HL-60 (cell line): ENCODE results near the gene AIRE.

Experiments
- GABPA ChIP-seq: IDR thresholded peaks from 2 replicates; pipeline ENCODE4 v1.6.1; 2012; ENCODE audit warnings: low read depth
- POLR2AphosphoS5 ChIP-seq: IDR thresholded peaks from 2 replicates; pipeline ENCODE4 v1.6.1; 2012; ENCODE audit warnings: low read depth
- TF ChIP-seq, protein P1 (sequence below): IDR thresholded peaks from one replicate; pipeline ENCODE4 v1.5.1; 2011; ENCODE audit warnings: low read length, control low read depth, inconsistent platforms; ENCODE audit not compliant: insufficient read depth
- TF ChIP-seq, protein P2 (sequence below): IDR thresholded peaks from 2 replicates; pipeline ENCODE4 v1.6.1; 2012; ENCODE audit warnings: low read depth; ENCODE audit not compliant: insufficient replicate concordance

DNA sequence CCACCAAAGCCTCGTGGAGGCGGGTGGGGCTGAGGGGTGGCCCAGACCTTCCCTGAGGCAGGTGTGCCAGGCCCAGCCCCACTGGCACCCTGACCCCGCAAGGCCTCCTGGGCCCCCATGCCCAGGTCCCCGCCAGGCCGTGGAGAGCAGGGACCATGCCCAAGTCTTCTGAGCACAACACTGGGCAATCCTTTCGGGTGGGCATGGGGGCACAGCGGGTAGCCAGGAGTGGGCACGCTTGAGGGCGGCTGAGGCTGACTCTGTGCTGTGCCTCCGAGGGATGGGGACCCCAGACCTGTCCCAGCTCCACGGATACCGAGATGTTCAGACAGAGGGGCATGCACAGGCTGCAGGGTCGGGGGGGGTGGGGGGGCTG is 40.6 kb downstream of the AIRE start:
- TF ChIP-seq, protein P1, sequence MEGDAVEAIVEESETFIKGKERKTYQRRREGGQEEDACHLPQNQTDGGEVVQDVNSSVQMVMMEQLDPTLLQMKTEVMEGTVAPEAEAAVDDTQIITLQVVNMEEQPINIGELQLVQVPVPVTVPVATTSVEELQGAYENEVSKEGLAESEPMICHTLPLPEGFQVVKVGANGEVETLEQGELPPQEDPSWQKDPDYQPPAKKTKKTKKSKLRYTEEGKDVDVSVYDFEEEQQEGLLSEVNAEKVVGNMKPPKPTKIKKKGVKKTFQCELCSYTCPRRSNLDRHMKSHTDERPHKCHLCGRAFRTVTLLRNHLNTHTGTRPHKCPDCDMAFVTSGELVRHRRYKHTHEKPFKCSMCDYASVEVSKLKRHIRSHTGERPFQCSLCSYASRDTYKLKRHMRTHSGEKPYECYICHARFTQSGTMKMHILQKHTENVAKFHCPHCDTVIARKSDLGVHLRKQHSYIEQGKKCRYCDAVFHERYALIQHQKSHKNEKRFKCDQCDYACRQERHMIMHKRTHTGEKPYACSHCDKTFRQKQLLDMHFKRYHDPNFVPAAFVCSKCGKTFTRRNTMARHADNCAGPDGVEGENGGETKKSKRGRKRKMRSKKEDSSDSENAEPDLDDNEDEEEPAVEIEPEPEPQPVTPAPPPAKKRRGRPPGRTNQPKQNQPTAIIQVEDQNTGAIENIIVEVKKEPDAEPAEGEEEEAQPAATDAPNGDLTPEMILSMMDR: no peak
- TF ChIP-seq, protein P2, sequence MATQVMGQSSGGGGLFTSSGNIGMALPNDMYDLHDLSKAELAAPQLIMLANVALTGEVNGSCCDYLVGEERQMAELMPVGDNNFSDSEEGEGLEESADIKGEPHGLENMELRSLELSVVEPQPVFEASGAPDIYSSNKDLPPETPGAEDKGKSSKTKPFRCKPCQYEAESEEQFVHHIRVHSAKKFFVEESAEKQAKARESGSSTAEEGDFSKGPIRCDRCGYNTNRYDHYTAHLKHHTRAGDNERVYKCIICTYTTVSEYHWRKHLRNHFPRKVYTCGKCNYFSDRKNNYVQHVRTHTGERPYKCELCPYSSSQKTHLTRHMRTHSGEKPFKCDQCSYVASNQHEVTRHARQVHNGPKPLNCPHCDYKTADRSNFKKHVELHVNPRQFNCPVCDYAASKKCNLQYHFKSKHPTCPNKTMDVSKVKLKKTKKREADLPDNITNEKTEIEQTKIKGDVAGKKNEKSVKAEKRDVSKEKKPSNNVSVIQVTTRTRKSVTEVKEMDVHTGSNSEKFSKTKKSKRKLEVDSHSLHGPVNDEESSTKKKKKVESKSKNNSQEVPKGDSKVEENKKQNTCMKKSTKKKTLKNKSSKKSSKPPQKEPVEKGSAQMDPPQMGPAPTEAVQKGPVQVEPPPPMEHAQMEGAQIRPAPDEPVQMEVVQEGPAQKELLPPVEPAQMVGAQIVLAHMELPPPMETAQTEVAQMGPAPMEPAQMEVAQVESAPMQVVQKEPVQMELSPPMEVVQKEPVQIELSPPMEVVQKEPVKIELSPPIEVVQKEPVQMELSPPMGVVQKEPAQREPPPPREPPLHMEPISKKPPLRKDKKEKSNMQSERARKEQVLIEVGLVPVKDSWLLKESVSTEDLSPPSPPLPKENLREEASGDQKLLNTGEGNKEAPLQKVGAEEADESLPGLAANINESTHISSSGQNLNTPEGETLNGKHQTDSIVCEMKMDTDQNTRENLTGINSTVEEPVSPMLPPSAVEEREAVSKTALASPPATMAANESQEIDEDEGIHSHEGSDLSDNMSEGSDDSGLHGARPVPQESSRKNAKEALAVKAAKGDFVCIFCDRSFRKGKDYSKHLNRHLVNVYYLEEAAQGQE: no peak
- no peak for TF ChIP-seq POLR2AphosphoS5
- TF ChIP-seq GABPA: no peak
